WTC11 (cell line): ENCODE measurements around the gene CLIP2.

Experiments used
- ATF3 ChIP-seq: sonication (generic); formaldehyde crosslinking; conservative IDR thresholded peaks from 2 replicates; pipeline ENCODE4 v1.8.1; 2022; ENCODE audit warnings: mild to moderate bottlenecking, missing genetic modification reagents
- CTCF ChIP-seq: fragments of 200-600 bp; IDR thresholded peaks from 2 replicates; pipeline ENCODE4 v1.8.0; 2022; ENCODE audit warnings: antibody characterized with exemption
- ERG ChIP-seq: fragments of 250-450 bp; sonication (Bioruptor Pico); IDR thresholded peaks from 2 replicates; pipeline ENCODE4 v1.8.0; 2021; ENCODE audit warnings: mild to moderate bottlenecking
- FOXP1 ChIP-seq: sonication (generic); formaldehyde crosslinking; IDR thresholded peaks from 2 replicates; pipeline ENCODE4 v1.8.0; 2022; ENCODE audit warnings: missing genetic modification reagents, mild to moderate bottlenecking, moderate library complexity, borderline replicate concordance
- FOXP4 ChIP-seq: sonication (generic); formaldehyde crosslinking; IDR thresholded peaks from 2 replicates; pipeline ENCODE4 v1.8.0; 2022; ENCODE audit warnings: mild to moderate bottlenecking, missing genetic modification reagents
- GABPB1 ChIP-seq: sonication (generic); formaldehyde crosslinking; IDR thresholded peaks from 2 replicates; pipeline ENCODE4 v1.8.1; 2023; ENCODE audit warnings: mild to moderate bottlenecking, missing genetic modification reagents
- MAX ChIP-seq: sonication (generic); formaldehyde crosslinking; IDR thresholded peaks from 2 replicates; pipeline ENCODE4 v1.8.0; 2022; ENCODE audit warnings: mild to moderate bottlenecking, missing genetic modification reagents
- MXD4 ChIP-seq: fragments of 250-450 bp; sonication (Bioruptor Pico); IDR thresholded peaks from 2 replicates; pipeline ENCODE4 v1.8.0; 2021; ENCODE audit warnings: mild to moderate bottlenecking, moderate library complexity, borderline replicate concordance
- NR2C2 ChIP-seq: sonication (generic); formaldehyde crosslinking; IDR thresholded peaks from 2 replicates; pipeline ENCODE4 v1.8.0; 2022; ENCODE audit warnings: mild to moderate bottlenecking, missing genetic modification reagents
- NR3C1 ChIP-seq: sonication (generic); formaldehyde crosslinking; conservative IDR thresholded peaks from 2 replicates; pipeline ENCODE4 v1.8.1; 2023; ENCODE audit warnings: low read depth, mild to moderate bottlenecking, missing genetic modification reagents
- SMAD3 ChIP-seq: sonication (generic); formaldehyde crosslinking; IDR thresholded peaks from 2 replicates; pipeline ENCODE4 v1.8.0; 2022; ENCODE audit warnings: missing genetic modification reagents, mild to moderate bottlenecking, borderline replicate concordance
- SP1 ChIP-seq: sonication (generic); formaldehyde crosslinking; conservative IDR thresholded peaks from 2 replicates; pipeline ENCODE4 v1.8.1; 2022; ENCODE audit warnings: missing genetic modification reagents
- TEAD1 ChIP-seq: sonication (generic); formaldehyde crosslinking; IDR thresholded peaks from 2 replicates; pipeline ENCODE4 v1.8.0; 2022; ENCODE audit warnings: mild to moderate bottlenecking, missing genetic modification reagents
- TEAD4 ChIP-seq: sonication (generic); formaldehyde crosslinking; IDR thresholded peaks from 2 replicates; pipeline ENCODE4 v1.8.0; 2022; ENCODE audit warnings: mild to moderate bottlenecking, missing genetic modification reagents

GRCh38 chr7:74318043-74318442 is 28.8 kb downstream of the CLIP2 start:
- TF ChIP-seq CTCF (no peak), NR3C1 (CRISPR knock-in tag) (no peak), ATF3 (CRISPR knock-in tag) (no peak), SMAD3 (CRISPR knock-in tag) (no peak), GABPB1 (no peak), TEAD4 (CRISPR knock-in tag) (no peak), MAX (CRISPR knock-in tag) (no peak), NR2C2 (CRISPR knock-in tag) (no peak), MXD4 (CRISPR knock-in tag) (no peak), TEAD1 (CRISPR knock-in tag) (no peak), FOXP4 (CRISPR knock-in tag) (no peak), SP1 (CRISPR knock-in tag) (no peak), FOXP1 (CRISPR knock-in tag) (no peak), ERG (no peak)
